ENCODE data around the gene NFIX.
"Not testable (repeated sequence)": the region's sequence is repeated elsewhere in the genome, so short reads cannot be mapped to it uniquely, and the experiment has no call there.

The NFIX gene

DNA sequence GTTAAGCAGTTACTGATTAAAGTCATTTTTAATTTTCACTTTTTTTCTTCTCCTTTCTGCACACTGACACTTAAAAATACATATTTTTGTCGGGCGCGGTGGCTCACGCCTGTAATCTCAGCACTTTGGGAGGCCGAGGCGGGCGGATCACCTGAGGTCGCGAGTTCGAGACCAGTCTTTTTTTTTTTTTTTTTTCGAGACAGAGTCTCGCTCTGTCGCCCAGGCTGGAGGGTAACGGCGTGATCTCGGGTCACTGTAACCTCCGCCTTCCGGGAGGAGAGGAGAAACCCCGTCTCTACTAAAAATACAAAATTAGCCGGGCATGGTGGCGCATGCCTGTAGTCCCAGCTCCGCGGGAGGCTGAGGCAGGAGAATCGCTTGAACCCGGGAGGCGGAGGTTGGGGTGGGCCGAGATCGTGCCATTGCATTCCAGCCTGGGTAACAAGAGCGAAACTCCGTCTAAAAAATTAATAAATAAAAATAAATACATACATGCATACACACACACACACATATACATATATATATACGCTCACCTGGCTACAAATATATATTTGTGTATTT lies 37.8 kb upstream of the NFIX start:
- not testable (repeated sequence) for DNase-seq (ENCODE audit: low spot score)

DNA sequence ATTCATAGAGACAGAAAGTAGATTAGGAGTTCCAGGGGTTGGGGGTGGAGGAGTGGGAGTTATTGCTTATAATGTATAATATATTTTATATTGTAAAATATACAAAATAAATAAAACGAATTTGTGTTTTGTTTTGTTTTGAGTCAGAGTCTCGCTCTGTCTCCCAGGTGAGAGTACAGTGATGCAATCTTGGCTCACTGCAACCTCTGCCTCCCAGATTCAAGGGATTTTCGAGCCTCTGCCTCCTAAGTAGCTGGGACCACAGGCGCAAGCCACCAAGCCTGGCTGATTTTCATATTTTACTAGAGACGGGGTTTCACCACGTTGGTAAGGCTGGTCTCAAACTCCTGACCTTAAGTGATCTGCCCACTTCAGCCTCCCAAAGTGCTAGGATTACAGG lies 35.8 kb upstream of the NFIX start:
- DNase-seq (ENCODE audit: low spot score), result no peak

DNA sequence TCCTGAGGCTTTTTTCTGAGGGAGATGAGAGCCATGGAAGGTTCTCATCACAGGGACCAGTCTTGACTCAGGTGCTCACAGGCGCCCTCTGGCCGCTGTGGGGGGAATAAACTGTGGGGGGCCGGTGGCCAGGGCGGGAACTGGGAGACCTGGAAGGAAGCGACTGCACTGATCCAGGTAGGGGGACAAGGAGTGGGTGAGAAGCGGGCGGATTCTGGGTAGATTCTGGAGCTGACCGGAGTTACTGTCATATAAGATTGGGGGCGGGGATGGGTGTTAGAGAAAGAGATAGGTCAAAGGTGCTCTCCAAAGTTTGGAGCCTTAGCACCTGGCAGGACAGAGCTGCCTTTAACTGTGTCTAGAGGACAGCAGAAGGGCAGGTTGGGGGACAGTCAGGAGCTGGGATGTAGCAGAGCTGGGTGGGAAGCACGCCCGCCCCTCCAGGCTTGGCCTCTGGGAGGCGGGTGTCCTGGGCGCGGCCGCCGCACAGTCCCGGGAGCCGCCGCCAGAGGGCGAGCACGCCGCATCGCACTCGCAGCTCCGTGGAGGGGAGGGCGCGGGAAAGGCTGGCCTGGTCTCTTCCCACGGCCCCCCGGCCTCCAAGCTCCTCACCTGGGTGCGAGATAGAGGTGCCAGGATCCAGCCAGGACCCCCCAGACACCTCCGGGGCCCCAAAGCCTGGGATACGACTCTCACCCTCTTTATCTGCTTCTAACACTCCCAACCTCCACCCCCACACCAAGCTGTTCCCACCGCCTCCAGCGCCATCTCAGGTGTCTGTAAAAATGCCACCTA lies 30.1 kb upstream of the NFIX start:
- peak; percentile 82 for DNase-seq (ENCODE audit: low spot score)

DNA sequence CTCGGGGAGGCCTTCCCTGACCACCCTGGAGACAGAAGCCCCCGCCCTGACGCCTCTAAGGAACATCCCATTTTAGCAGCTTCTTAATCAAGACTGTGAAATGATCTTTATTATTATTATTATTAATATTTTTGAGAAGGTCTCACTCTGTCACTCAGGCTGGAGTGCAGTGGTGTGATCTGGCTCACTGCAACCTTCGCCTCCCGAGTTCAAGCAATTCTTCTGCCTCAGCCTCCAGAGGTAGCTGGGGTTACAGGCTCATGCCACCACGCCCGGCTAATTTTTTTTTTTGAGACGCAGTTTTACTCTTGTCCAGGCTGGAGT lies 29.5 kb upstream of the NFIX start:
- no peak for DNase-seq (ENCODE audit: low spot score)

DNA sequence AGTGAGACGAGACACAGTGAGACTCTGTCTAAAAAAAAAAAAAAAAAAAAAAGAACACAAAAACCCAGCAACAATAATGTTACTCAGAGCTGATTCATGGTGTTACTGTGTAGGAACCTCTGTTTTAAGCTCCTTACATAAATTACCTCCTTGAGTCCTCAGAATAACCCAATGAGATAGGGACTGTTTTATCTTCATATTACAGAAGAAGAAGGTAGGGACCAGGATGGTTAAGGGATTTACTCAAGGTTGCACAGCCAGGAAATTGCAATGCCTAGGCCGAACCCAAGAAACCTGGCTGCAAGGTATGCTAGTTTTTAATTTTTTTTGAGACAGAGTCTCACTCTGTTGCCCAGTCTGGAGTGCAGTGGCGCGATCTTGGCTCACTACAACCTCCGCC lies 27.4 kb upstream of the NFIX start:
- no peak for DNase-seq (ENCODE audit: low spot score)

DNA sequence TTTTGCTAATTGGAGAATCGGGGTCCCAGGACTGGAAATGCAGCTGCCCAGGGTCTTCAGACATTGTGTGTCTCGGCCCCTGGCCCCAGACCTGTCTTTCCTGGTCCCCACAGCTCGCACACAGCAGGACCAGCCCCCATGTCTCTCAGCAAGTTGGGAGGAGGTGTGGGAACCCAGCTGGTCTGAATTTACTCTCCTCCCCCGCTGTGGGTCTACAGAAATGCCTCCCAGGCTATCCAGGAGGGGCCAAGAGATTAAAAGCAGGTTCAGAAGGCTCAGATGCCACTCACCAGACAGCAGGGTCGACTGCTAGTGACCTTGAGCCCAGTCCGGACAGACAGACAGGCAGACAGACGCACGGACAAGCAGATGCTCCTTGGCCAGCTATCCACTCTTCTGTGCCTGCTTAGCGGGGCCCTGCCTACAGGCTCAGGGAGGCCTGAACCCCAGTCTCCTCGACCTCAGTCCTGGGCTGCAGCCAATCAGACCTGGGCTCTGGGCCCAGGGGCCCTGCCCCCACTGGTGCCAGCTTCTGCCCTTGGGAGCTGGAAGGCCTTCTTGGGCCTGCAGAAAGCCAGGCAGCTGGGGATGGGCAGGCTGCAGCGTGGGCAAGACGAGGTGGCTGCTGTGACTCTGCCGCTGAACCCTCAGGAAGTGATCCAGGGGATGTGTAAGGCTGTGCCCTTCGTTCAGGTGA lies 25.8 kb upstream of the NFIX start, which contains the start of gene DAND5:
Gene DAND5, plus strand, starts transcription at position 285 of the 697 bp plus-strand sequence. Its CDS starts 85 bp downstream, at position 370.
- DNase-seq (ENCODE audit: low spot score), result no peak

DNA sequence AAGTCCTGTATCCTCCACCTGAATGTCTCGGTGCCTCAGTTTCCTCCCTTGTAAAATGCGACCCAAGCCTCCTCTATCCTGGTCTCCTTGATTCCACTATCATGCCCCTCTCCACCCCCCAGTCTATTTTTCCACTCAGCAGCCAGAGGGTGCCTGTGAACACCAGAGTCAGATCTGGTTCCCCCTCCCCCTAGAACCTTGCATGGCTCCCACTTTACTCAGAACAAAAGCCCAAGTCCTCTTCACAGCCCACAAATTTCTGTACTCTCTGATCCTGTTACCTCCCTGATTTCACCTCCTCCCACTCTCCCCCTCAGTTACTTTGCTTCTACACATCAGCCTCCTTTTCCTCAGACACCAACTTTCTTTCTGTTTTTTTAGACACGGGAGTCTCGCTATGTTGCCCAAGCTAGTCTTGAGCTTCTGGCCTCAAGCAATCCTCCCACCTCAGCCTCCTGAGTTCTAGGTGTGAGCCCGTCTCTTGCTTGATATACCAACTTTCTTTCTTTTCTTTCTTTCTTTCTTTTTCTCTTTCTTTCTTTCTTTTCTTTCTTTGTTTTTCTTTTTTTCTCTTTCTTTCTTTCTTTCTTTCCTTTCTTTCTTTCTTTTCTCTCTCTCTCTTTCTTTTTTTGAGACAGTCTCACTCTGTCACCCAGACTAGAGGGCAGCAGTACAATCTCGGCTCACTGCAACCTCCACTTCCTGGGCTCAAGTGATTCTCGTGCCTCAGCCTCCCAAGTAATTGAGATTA lies 25.0 kb upstream of the NFIX start:
- no peak for DNase-seq (ENCODE audit: low spot score)

DNA sequence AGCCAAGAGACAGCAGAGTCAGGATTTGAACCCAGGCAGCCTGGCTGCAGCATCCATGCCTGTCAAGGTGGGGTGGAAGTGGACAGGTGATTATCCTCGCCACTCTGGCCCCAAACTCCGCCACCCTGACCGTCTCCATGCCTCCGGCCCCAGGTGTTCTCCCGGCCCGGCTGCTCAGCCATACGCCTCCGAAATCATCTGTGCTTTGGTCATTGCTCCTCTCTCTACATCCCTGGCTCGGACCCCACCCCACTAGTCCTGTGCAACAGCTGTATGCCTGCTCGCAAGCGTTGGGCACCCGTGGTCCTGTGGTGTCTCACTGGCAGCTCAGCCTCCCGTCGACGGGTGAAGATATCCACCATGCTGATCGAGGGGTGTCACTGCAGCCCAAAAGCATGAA lies 22.0 kb upstream of the NFIX start:
- no peak for DNase-seq (ENCODE audit: low spot score)

DNA sequence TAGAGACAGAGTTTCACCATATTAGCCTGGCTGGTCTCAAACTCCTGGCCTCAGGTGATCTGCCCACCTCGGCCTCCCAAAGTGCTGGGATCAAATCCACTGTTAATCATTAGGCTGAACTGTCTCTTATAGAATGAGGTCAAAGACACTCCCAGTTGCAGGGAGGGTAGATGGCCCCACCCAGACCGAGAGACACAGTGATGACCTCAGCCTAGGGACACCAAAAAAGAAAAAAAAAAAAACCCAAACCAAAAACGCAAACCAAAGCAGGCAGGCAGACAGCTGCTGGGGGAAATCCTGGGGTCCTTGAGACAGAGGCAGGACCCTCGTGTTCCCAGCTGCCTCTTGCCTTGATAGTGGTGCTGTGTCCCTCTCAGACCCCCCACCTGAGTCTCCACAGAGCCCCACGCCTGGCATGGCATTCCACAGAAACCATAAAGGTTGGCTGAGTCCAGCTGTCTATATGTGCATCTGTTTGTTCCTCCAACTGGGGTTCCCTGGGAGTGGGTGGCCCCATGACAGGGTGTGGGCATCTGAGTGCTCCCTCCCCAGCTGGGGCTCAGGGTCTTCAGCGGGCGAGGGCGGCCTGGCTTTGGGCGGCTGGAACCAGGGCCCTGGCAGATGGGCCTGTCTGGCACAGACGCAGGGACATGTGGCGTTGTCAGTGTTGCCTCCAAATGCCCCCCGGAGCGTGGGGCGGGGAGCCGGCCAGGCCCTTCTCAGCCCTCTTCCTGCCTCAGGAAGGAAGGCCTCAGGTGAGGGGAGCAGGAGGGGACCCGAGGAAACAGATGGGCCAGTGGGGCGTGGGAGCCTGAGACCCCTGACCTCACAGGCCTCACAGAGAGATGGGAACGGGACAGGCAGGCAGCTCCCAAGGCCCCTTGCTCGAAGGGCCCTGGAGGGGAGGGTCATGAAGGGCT lies 20.7 kb upstream of the NFIX start:
- DNase-seq (ENCODE audit: low spot score), result peak; percentile 85

DNA sequence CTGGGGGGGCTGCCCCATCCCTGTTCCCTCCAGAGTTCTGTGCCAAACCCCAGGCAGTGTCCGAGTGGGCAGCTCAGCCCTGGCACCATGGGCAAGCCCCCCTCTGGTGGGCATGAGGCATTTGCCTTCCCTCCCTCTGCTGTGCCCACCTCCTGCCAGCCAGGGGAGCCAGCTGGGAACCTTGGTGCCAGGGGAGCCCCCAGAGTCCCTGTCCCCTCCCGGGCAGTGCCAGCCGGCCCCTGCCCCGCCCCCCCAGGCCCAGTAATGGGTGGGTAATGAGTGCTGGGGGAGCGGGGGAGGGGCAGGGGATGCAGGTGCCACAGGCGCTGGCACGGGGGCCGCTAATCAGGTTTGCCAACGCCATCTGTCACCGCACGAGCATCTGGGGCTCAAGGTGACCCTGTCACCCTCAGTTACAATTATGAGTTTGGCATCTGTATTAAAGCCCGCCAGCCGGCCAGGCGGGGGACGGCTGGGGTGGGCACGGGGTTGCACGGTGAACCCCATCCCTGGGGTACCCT lies 20.0 kb upstream of the NFIX start:
- no peak for DNase-seq (ENCODE audit: low spot score)

DNA sequence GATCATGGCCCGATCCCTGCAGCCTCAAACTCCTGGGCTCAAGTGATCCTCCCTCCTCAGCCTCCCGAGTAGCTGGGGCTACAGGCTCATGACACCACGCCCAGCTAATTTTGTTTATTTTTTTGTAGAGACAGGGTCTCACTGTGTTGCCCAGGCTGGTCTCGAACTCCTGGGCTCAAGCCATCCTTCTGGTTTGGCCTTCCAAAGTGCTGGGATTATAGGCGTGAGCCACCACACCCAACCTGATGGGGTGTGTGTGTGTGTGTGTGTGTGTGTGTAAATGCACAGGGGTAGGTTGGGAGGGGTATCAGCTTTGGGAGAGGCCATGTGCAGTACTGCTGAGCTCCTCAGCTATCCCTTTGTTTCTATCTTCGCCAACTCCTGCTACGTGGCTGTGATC lies 19.2 kb upstream of the NFIX start:
- not testable (repeated sequence) for DNase-seq (ENCODE audit: low spot score)

DNA sequence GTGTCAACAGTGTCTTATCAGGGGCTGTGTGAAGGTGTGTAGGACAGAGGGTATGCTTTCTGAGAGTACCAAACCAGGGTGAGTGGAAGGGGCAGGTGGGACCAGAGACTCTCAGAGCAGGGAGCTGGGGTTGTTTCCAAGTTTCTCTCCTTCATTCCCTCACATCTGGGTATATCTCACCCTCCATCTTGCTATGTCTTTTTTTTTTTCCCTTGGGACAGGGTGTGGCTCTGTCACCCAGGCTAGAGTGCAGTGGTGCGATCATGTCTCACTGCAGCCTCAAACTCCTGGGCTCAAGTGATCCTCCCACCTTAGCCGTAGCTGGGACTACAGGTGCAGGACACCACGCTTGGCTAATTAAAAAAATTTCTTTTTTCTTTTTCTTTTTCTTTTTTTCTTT lies 15.3 kb upstream of the NFIX start:
- DNase-seq (ENCODE audit: low spot score), result no peak

DNA sequence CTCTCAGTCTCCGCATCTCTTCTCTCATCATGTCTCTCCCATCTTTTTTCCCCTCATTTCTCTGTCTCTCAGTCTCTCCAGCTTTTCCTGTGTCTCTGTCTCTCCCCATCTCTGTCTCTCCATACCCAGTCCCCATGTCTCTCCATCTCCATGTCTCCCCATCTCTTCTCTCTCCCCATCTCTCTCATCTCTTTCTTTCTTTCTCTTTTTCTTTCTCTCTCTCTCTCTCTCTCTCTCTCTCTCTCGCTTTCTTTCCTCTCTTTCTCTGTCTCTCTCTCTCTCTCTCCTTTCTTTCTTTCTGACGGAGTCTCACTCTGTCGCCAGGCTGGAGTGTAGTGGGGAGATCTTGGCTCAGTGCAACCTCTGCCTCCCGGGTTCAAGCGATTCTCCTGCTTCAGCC lies 12.6 kb upstream of the NFIX start:
- DNase-seq (ENCODE audit: low spot score), result no peak

DNA sequence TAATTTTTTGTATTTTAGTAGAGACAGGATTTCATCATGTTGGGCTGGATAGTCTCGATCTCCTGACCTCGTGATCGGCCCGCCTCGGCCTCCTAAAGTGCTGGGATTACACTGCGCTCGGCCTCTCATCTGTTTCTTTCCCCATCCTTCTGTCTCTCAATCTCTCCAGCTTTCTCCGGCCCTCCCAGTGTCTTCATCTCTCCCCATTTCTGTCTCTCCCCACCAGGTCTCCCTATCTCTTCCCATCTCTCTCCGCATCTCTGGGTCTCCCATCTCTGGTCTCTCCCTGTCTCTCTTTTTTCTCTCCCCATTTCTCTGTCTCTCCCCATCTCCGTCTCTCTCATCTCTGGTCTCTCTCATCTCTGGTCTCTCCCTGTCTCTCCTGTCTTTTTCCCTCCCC lies 12.2 kb upstream of the NFIX start:
- DNase-seq (ENCODE audit: low spot score), result no peak

DNA sequence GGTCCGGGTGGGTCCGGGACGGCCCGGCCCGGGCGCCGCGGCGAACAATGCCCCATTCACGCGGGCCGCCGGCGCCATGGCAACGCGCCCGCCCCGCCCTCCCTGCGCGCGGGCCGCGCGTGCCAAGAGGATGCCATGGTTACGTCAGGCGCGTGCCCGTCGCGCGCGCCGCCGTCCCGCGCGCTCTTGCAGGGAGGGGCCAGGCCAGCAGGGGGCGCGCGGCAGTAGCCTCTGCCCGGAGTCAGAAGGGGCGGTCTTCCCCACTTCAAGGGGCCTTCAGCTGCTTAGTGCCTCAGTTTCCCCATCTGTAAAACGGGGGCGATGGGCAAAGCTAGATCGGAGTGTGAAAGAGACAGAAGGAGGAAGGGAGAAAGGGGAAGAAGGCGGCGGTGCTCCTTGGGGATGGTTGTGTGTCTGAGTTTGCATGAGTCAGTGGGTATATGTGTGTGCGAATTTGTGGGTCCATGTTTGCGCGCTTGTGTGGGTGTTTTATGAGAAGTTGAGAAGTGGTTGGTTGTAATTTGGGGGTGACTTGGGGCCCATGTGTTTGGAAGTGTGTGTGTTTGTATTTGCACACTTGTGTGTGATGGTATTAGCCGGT lies 11.6 kb upstream of the NFIX start:
- peak; percentile 66 for DNase-seq (ENCODE audit: low spot score)

DNA sequence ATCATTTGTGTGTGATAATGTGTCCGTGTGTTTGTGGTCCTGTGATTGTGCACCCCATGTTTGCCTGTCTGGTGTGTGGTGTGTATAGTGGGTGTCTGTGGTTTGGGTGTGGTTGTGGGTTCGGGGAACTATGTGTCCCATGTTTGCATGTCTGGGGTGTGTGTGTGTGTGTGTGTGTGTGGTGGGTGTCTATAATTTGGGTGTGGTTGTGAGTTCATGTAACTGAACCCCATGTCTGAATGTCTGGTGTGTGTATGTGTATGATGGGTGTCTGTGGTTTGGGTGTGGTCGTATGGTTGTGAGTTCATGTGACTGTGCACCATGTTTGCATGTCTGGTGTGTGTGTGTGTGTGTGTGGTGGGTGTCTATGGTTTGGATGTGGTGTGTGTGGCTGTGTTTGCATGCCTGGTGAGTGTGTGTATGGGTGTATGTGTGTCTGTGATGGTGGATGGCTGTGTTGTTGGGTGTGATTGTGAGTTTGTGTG lies 11.1 kb upstream of the NFIX start:
- no peak for DNase-seq (ENCODE audit: low spot score)

DNA sequence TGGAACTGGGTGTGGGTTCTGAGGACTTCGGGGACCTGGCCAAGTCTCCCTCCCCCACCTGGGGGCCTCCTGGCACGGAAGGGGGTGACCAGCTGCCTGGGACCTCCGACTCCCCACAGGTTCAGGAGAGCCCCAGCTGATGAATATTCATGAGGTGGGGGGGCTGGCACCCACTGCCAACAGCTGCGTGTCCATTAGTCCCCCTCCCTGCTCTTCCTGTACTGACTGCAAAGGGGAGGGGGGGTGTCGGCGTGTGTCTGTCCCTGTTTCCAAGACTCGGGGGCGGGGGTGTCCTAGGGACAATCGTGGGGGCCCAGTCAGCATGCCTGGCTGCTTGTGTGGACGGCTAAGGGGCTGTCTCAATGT lies 10.6 kb upstream of the NFIX start:
- DNase-seq (ENCODE audit: low spot score), result no peak

DNA sequence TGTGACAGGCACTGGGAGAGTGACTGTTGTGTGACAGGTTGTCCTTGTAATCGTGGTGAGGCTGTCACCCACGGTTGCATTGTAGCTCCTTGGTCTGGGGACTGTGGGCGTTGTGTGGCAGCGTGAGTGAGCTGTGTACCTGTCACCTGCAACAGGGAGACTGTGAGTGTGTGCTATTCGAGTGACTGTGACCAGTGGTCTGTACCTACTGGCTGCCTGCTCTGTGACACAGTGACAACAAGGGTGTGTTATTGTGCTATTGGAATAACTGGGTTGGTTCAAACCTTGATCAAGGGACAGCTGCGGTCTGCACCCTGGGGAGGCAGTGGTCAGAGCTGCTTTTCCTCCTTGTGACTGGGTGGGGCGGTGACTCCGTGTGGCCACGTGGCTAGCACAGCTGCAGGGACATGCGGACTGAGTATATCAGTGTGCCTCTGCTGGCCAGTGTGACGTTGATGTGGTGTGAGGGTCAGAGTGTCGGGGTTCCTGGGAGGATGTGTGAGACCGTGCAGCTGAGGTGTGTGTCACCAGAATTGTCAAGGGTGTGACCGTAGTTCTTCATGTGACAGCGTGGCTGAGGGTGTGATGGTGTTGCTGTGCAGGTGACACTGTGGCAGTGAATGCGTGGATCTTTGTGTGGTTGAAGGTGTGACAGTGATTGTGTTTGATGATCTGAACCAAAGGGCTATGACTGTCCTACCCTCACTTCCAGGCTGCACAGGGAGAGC lies 10.1 kb upstream of the NFIX start:
- DNase-seq (ENCODE audit: low spot score), result no peak

DNA sequence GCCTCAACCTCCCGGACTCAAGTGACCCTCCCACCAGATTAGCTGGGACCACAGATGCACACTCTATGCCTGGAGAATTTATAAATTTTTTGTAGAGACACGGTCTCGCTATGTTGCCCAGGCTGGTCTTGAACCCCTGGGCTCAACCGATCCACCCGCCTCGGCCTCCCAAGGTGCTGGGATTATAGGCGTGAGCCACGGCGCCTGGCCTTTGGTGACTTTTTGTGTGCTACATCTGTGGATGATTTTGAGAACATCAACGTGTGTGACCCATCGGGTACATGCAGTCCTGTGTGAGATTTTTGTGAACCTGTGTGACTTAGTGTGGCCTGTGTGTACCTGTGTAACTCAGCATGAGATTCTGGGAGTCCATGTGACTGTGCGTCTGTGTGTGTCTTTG lies 8.5 kb upstream of the NFIX start:
- DNase-seq (ENCODE audit: low spot score), result no peak

DNA sequence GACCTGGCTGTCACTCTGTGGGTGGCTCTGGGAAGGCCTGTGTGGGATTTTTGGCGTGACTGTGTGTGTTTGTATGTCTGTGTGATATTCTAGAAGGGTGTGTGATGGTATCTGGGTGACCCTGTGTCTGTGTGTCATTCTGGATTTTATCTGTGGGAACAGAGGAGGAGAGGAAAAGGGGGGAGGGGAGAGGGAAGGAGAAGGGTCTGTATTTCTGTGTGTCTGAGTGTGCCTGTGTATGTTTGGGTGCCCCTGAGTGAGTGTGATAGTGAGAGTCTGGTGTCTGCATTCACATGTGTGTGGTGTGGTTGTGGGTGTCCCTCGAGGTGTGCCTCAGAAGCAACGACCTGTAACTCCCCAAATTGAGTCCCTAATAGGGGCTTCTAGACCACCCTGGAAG lies 8.1 kb upstream of the NFIX start:
- no peak for DNase-seq (ENCODE audit: low spot score)

Measured in cerebellar cortex (tissue), 1 donor.